ENCODE data around the gene ZWILCH.

DNA sequence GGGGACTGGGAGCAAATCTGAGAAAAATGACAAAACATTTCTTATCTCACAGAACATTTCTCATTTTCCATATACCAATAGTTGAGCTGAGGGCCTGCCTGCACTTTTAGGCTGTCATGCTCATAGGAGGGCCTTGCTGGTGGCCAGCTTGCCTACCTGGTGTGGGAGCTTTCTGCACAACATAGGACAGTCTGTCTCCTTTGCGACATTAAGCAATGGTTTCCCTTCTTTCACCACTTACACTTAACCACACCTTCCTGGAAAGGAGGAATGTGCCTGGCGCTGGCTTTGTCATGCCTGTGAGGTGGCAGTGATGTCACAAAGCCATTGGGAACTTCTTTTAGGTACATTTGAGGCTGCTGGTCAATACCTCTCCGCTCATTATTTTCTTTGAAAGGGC lies 13.3 kb upstream of the ZWILCH start:
- TF ChIP-seq TAF1 (IDR thresholded peaks at IDR 0.05; ENCODE audit: low read depth), result no peak
- TF ChIP-seq CEBPB (IDR thresholded peaks at IDR 0.05), result no peak
- TF ChIP-seq, protein P1, sequence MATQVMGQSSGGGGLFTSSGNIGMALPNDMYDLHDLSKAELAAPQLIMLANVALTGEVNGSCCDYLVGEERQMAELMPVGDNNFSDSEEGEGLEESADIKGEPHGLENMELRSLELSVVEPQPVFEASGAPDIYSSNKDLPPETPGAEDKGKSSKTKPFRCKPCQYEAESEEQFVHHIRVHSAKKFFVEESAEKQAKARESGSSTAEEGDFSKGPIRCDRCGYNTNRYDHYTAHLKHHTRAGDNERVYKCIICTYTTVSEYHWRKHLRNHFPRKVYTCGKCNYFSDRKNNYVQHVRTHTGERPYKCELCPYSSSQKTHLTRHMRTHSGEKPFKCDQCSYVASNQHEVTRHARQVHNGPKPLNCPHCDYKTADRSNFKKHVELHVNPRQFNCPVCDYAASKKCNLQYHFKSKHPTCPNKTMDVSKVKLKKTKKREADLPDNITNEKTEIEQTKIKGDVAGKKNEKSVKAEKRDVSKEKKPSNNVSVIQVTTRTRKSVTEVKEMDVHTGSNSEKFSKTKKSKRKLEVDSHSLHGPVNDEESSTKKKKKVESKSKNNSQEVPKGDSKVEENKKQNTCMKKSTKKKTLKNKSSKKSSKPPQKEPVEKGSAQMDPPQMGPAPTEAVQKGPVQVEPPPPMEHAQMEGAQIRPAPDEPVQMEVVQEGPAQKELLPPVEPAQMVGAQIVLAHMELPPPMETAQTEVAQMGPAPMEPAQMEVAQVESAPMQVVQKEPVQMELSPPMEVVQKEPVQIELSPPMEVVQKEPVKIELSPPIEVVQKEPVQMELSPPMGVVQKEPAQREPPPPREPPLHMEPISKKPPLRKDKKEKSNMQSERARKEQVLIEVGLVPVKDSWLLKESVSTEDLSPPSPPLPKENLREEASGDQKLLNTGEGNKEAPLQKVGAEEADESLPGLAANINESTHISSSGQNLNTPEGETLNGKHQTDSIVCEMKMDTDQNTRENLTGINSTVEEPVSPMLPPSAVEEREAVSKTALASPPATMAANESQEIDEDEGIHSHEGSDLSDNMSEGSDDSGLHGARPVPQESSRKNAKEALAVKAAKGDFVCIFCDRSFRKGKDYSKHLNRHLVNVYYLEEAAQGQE (IDR thresholded peaks at IDR 0.05; ENCODE audit: low read depth), result no peak
- TF ChIP-seq, protein P2, sequence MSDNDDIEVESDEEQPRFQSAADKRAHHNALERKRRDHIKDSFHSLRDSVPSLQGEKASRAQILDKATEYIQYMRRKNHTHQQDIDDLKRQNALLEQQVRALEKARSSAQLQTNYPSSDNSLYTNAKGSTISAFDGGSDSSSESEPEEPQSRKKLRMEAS (IDR thresholded peaks at IDR 0.05), result no peak
- no peak for TF ChIP-seq EP300 (IDR thresholded peaks at IDR 0.05; ENCODE audit: borderline replicate concordance)
- no peak for TF ChIP-seq YY1 (IDR thresholded peaks at IDR 0.05; ENCODE audit: low read depth)
- TF ChIP-seq RAD21 (IDR thresholded peaks at IDR 0.05; ENCODE audit: low read depth), result no peak
- TF ChIP-seq CREB1 (IDR thresholded peaks at IDR 0.05; ENCODE audit: low read depth), result no peak
